Measurements from ENCODE around the gene SAP30BP.
A peak's percentile ranks its signal among the peaks of the same experiment; 100 is the strongest.

Gene SAP30BP

GRCh38 chr17:75628425-75628824, 38.7 kb upstream of the SAP30BP start:
- no peak for DNase-seq (ENCODE audit: low read depth)
- H3K4me3 ChIP-seq (ENCODE audit: low read depth, low read length) = no peak overlapping the region
- TF ChIP-seq, protein P1, sequence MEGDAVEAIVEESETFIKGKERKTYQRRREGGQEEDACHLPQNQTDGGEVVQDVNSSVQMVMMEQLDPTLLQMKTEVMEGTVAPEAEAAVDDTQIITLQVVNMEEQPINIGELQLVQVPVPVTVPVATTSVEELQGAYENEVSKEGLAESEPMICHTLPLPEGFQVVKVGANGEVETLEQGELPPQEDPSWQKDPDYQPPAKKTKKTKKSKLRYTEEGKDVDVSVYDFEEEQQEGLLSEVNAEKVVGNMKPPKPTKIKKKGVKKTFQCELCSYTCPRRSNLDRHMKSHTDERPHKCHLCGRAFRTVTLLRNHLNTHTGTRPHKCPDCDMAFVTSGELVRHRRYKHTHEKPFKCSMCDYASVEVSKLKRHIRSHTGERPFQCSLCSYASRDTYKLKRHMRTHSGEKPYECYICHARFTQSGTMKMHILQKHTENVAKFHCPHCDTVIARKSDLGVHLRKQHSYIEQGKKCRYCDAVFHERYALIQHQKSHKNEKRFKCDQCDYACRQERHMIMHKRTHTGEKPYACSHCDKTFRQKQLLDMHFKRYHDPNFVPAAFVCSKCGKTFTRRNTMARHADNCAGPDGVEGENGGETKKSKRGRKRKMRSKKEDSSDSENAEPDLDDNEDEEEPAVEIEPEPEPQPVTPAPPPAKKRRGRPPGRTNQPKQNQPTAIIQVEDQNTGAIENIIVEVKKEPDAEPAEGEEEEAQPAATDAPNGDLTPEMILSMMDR (IDR thresholded peaks at IDR 0.05; ENCODE audit: control insufficient read depth, extremely low read depth, insufficient read depth) = no peak

GRCh38 chr17:75629157-75629556, 38.0 kb upstream of the SAP30BP start:
- TF ChIP-seq, protein P1 (IDR thresholded peaks at IDR 0.05; ENCODE audit: control insufficient read depth, extremely low read depth, insufficient read depth) = no peak
- DNase-seq (ENCODE audit: low read depth) = no peak
- H3K4me3 ChIP-seq (ENCODE audit: low read depth, low read length) = no peak overlapping the region

DNA sequence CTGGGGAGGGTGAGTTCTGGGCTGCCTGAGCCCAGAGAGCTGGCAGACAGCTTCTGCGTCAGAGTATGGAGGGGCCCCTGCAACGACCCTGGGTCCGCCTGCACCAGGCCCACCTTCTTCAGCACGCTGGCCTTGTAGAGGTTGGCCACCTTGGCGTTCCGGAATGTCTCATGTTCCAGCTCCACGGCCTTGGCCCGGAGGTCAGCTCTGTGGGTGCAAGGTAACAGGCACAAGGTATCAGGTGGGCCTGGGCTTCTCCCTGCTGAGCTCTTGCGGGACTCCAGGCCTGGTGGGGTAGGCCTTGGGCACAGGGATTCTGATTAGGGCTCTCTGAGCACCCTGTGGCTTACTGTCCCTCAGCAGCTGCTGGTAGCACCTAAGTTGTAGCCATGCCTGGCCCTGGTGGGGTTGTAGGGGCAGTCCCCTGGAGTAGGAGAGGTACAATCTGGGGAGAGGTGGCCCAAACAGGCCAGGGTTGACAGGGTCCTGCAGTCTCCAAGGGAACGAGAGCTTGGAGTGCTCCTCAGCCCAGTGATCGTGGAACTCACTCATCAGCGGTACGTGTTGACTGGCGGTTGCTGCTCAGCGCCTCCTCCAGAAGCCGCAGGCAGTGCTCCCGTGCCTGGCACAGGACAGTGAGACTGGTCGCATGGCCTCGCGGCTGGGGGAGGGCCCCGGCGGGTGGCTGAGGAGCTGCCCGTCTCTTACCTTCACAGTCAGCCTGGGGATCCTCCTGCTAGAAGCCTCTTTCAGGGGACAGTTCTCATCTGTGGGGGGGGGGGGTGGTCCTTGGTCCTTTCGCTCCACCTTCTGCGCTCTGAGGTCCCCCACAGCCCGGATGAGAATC, 36.8 kb upstream of the SAP30BP start:
- TF ChIP-seq, protein P1 (IDR thresholded peaks at IDR 0.05; ENCODE audit: control insufficient read depth, extremely low read depth, insufficient read depth) = no peak
- H3K4me3 ChIP-seq (ENCODE audit: low read depth, low read length) = no peak overlapping the region
- DNase-seq (ENCODE audit: low read depth) = no peak

DNA sequence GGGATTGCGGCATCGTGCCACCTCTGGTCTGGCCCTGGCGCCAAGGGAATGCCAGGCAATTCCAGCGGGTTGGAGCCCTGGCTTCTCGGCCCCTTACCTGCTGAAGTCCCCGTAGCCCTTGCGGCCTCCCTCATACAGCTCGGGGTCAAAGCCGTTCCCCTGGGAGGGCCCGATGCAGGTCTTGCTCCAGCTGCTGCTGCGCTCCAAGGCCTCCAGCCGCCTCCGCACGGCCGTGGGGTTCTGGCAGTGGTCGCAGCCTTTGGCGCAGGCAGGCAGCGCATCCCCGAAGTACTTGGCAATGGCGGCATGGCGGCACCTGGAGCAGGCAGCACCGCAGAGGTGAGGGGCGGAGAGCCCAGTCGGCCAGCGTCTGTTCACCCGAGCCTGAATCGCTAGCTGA, 35.8 kb upstream of the SAP30BP start:
- TF ChIP-seq, protein P1 (IDR thresholded peaks at IDR 0.05; ENCODE audit: control insufficient read depth, extremely low read depth, insufficient read depth) = no peak
- H3K4me3 ChIP-seq (ENCODE audit: low read depth, low read length) = no peak overlapping the region
- DNase-seq (ENCODE audit: low read depth) = no peak

DNA sequence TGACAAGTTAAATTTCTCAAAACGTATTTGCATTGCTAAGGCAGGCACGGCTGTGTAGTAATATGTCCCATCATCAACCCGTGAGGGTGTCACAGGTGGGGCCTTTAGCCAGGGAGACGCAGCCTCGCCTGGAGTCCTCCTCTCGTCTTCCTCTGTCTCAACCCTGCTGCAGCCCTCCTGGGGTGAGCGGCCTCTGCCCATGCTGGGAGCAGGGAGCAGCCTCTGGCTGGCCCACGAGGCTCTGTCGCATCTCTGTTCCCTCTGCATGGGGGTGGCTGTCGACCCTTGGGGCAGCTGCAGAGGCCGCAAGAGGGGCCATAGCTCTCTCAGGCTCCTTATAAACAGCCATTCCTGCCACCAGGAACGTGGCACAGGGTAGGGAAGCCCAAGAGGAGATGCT, 34.7 kb upstream of the SAP30BP start:
- TF ChIP-seq, protein P1 (IDR thresholded peaks at IDR 0.05; ENCODE audit: control insufficient read depth, extremely low read depth, insufficient read depth) = no peak
- no peak for DNase-seq (ENCODE audit: low read depth)

DNA sequence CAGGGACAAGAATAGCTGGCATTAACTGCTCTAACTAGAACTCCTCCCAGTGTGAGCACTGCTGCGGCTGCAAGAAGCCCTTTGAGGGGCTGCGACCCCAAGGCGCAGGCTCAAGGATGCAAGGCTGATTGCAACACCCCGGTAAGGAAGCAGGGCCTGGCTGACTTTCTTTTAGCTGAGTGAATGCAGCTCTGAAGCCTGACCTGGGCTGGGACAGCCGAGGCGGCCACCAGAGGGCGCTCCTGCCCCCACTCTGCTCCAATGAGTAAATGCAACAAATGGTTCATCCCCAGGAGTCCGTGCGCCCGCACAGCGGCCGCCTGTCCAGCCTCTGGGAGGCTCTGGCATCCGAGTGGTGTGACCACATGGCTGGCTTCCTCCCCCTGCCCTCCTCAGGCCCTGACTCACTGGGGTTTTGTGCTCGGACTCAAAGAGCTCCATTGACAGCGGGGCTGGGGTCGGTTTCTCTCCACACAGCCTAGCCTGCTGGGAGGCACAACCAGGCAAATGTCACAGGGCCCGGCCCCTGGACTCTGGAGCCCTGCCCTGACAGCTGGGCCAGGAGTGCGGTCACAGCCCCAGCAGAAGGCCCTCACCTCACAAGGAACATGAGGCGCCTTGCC, 34.2 kb upstream of the SAP30BP start, which contains the start of gene SMIM5:
Gene SMIM5, plus strand, starts transcription at position 572 of the 623 bp plus-strand sequence. CDS start 6,768 bp downstream, outside the sequence.
- TF ChIP-seq, protein P1 (IDR thresholded peaks at IDR 0.05; ENCODE audit: control insufficient read depth, extremely low read depth, insufficient read depth) = peak; percentile 97
- DNase-seq (ENCODE audit: low read depth) = peak; percentile 26
- no peak within 1 kb of the TSS for H3K4me3 ChIP-seq (ENCODE audit: low read depth, low read length)

More for the DNA sequence above, 34.7 kb upstream of the SAP30BP start:
- H3K4me3 ChIP-seq (ENCODE audit: low read depth, low read length) = no peak overlapping the region

Data from LNCaP clone FGC (cell line).